ENCODE measurements around the gene STON2. TPM values are rescaled to one million over a fixed set of nuclear protein-coding genes. Genes with fewer than 3 reads are reported as not detected.

Gene STON2
- total RNA-seq, 1 experiment from 2014 or later, result 12.3 TPM

DNA sequence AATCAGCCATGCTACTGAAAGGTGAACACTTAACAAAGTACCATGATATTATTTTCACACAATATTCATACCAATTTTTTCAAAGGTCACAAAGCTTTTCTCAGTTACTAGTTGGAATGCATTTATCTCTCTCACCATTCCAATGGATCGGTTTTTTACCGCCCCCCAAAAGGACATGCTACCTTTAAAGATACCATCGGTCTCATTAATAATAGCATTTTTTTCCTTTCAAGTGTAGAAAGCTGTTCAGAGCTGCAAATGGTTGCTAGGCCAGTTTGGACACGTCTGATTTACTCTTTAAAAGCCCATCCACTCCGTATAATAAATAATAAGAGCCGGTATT is 34.9 kb upstream of the STON2 start:
- intact Hi-C loops (cut with micrococcal nuclease), result loop anchor here (1.0 to 5.0 kb wide), 2 partner anchors 35 to 113 kb away; partner anchors contain the start of gene STON2
- Histone ChIP-seq H2AFZ (ENCODE audit: low read length) (peak overlapping the region; percentile 47), H3K9me3 (ENCODE audit: low read length) (no peaks in the 10 kb centered on the region)

DNA sequence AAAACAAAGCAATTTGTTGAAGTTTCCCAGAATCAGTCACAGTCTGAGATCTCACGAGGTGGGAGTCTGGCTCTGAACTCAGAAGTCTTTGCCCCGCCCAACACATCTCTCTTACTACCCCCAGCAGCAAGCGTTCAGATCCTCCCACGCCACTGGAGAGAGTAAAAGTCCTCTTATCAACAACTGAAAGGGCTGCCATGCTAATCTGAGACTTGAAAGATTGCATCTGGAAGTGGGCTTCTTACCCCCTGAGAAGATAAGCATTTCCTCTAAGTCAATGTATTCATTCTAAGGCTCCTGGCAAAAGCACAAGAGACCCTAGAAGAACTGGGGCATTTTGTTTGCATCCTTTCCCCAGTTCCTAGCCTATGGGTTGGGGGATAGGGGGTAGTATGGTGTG is 34.1 kb upstream of the STON2 start:
- Histone ChIP-seq H3K27ac (ENCODE audit: low read length) (no peak overlapping the region), H3K4me3 (ENCODE audit: low read length) (no peak overlapping the region), H3K79me2 (ENCODE audit: low read length) (no peaks in the 10 kb centered on the region), H3K27me3 (ENCODE audit: low read length) (peaks cover 9% of the 10 kb centered on the region; the same call in 1 of the 2 replicates), H4K20me1 (ENCODE audit: low read length) (no peaks in the 10 kb centered on the region), H3K4me1 (ENCODE audit: insufficient read depth, low read length) (peaks cover 13% of the 10 kb centered on the region), H3K9me2 (replicated peaks; ENCODE audit: low read length) (no peaks in the 10 kb centered on the region), H3F3A (ENCODE audit: low read length, unreplicated experiment) (no peaks in the 10 kb centered on the region), H3K9ac (ENCODE audit: low read length) (no peak overlapping the region), H3K9me3 (ENCODE audit: low read length) (no peaks in the 10 kb centered on the region), H2AFZ (ENCODE audit: low read length) (no peak overlapping the region), H3K36me3 (ENCODE audit: low read depth, low read length) (no peaks in the 10 kb centered on the region), H3K4me2 (ENCODE audit: low read length) (no peak overlapping the region)
- CTCF ChIA-PET, result no interaction called here
- intact Hi-C loops (cut with micrococcal nuclease), result no loop called here
- DNase-seq (no peak), ATAC-seq (no peak)
- BruUV-seq (replicated peaks), result no TSS peak
- TF ChIP-seq EZH2phosphoT487 (IDR thresholded peaks at IDR 0.05; ENCODE audit: borderline replicate concordance, low read length), result no peak
- no peak for TF ChIP-seq EZH2 (IDR thresholded peaks at IDR 0.05; ENCODE audit: low read length, unreplicated experiment)
- no peak for TF ChIP-seq CTCF (conservative IDR thresholded peaks at IDR 0.05; ENCODE audit: low read depth, low read length)
- POLR2A ChIA-PET (ENCODE audit: unreplicated experiment), result no interaction called here

More for the DNA sequence above, 34.9 kb upstream of the STON2 start:
- no peak for ATAC-seq
- peaks cover 9% of the 10 kb centered on the region; the same call in 1 of the 2 replicates for H3K27me3 ChIP-seq (ENCODE audit: low read length)
- H3K4me1 ChIP-seq (ENCODE audit: insufficient read depth, low read length), result peaks cover 13% of the 10 kb centered on the region
- no peak for TF ChIP-seq EZH2 (IDR thresholded peaks at IDR 0.05; ENCODE audit: low read length, unreplicated experiment)
- no peak for TF ChIP-seq CTCF (conservative IDR thresholded peaks at IDR 0.05; ENCODE audit: low read depth, low read length)
- TF ChIP-seq EZH2phosphoT487 (IDR thresholded peaks at IDR 0.05; ENCODE audit: borderline replicate concordance, low read length), result no peak
- H3F3A ChIP-seq (ENCODE audit: low read length, unreplicated experiment), result no peaks in the 10 kb centered on the region
- no peaks in the 10 kb centered on the region for H4K20me1 ChIP-seq (ENCODE audit: low read length)
- peak overlapping the region; percentile 99 for H3K4me2 ChIP-seq (ENCODE audit: low read length)
- H3K79me2 ChIP-seq (ENCODE audit: low read length), result no peaks in the 10 kb centered on the region
- BruUV-seq (replicated peaks), result TSS peak; percentile 44
- H3K27ac ChIP-seq (ENCODE audit: low read length), result no peak overlapping the region
- POLR2A ChIA-PET (ENCODE audit: unreplicated experiment), result interaction anchor here (0.5 to 1.3 kb wide), 2 partner anchors 33 to 111 kb away, joined by 3 to 6 read pairs; no protein-coding TSS in a partner anchor
- H3K9ac ChIP-seq (ENCODE audit: low read length), result peak overlapping the region; percentile 42; the same call in 1 of the 2 replicates
- peak overlapping the region; percentile 86 for H3K4me3 ChIP-seq (ENCODE audit: low read length)
- no peak for DNase-seq
- CTCF ChIA-PET, result interaction anchor here (1.5 to 1.8 kb wide), 2 partner anchors 35 to 166 kb away, joined by 4 to 9 read pairs; partner anchors contain the start of gene STON2
- H3K9me2 ChIP-seq (replicated peaks; ENCODE audit: low read length), result no peaks in the 10 kb centered on the region
- no peaks in the 10 kb centered on the region for H3K36me3 ChIP-seq (ENCODE audit: low read depth, low read length)

GRCh38 chr14:81433378-81433777 is 33.3 kb upstream of the STON2 start:
- Histone ChIP-seq H3K9ac (ENCODE audit: low read length) (no peak overlapping the region), H3F3A (ENCODE audit: low read length, unreplicated experiment) (no peaks in the 10 kb centered on the region), H2AFZ (ENCODE audit: low read length) (no peak overlapping the region), H3K79me2 (ENCODE audit: low read length) (no peaks in the 10 kb centered on the region), H3K4me3 (ENCODE audit: low read length) (no peak overlapping the region), H3K36me3 (ENCODE audit: low read depth, low read length) (no peaks in the 10 kb centered on the region), H3K4me2 (ENCODE audit: low read length) (no peak overlapping the region), H3K9me3 (ENCODE audit: low read length) (no peaks in the 10 kb centered on the region), H3K4me1 (ENCODE audit: insufficient read depth, low read length) (peaks cover 13% of the 10 kb centered on the region), H4K20me1 (ENCODE audit: low read length) (no peaks in the 10 kb centered on the region), H3K27ac (ENCODE audit: low read length) (no peak overlapping the region), H3K9me2 (replicated peaks; ENCODE audit: low read length) (no peaks in the 10 kb centered on the region), H3K27me3 (ENCODE audit: low read length) (peaks cover 9% of the 10 kb centered on the region; the same call in 1 of the 2 replicates)
- no peak for TF ChIP-seq CTCF (conservative IDR thresholded peaks at IDR 0.05; ENCODE audit: low read depth, low read length)
- no peak for TF ChIP-seq EZH2phosphoT487 (IDR thresholded peaks at IDR 0.05; ENCODE audit: borderline replicate concordance, low read length)
- no peak for TF ChIP-seq EZH2 (IDR thresholded peaks at IDR 0.05; ENCODE audit: low read length, unreplicated experiment)
- ChIA-PET POLR2A (ENCODE audit: unreplicated experiment) (interaction anchor here (0.6 kb wide), 1 partner anchor 20 kb away, joined by 3 read pairs; no protein-coding TSS in a partner anchor), CTCF (no interaction called here)
- ATAC-seq (no peak), DNase-seq (no peak)
- intact Hi-C loops (cut with micrococcal nuclease), result no loop called here
- BruUV-seq (replicated peaks), result no TSS peak
